ENCODE data around the gene PSMC4. TPM values are rescaled to one million over a fixed set of nuclear protein-coding genes. Genes with fewer than 3 reads are reported as not detected.

The PSMC4 gene
- total and polyA plus RNA-seq, 9 donors, result 39.3 to 73.5 (median 57.0) TPM

DNA sequence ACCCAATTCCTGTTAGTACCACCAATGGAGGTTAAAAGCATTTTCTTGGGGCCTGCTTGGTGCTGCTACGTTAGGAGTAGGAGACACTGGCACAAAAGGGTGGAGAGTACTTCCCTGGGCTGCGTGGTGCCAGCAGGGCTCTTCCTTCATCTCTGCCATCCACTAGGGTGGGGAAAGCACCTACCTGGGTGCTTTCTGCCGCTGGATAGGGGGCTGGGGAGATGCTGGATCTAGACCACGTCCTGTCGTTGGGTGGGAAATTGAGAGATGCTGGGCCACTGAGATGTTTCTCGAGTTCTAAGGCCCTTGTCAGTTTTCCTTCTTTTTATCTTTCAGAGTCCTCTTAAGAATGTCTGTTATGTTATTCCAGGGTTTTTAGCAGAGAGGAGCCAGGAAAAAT lies 29.8 kb upstream of the PSMC4 start:
- TF ChIP-seq, protein P1, sequence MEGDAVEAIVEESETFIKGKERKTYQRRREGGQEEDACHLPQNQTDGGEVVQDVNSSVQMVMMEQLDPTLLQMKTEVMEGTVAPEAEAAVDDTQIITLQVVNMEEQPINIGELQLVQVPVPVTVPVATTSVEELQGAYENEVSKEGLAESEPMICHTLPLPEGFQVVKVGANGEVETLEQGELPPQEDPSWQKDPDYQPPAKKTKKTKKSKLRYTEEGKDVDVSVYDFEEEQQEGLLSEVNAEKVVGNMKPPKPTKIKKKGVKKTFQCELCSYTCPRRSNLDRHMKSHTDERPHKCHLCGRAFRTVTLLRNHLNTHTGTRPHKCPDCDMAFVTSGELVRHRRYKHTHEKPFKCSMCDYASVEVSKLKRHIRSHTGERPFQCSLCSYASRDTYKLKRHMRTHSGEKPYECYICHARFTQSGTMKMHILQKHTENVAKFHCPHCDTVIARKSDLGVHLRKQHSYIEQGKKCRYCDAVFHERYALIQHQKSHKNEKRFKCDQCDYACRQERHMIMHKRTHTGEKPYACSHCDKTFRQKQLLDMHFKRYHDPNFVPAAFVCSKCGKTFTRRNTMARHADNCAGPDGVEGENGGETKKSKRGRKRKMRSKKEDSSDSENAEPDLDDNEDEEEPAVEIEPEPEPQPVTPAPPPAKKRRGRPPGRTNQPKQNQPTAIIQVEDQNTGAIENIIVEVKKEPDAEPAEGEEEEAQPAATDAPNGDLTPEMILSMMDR (IDR thresholded peaks at IDR 0.05), result no peak
- TF ChIP-seq POLR2A (IDR thresholded peaks at IDR 0.05), result no peak
- TF ChIP-seq EP300 (IDR thresholded peaks at IDR 0.05), result no peak
- intact Hi-C loops (cut with DNase I), result no loop called here
- H3K4me3 ChIP-seq, result no peak overlapping the region
- no peaks in the 10 kb centered on the region for H3K27me3 ChIP-seq
- H3K4me1 ChIP-seq (ENCODE audit: insufficient read depth), result no peaks in the 10 kb centered on the region
- H3K9me3 ChIP-seq, result no peaks in the 10 kb centered on the region
- no peak for DNase-seq
- 38 to 44% (median 39%) methylated on average over 6 of the region's 6 CpGs for WGBS, 3 donors
- no peak overlapping the region for H3K27ac ChIP-seq
- H3K36me3 ChIP-seq, result no peaks in the 10 kb centered on the region

DNA sequence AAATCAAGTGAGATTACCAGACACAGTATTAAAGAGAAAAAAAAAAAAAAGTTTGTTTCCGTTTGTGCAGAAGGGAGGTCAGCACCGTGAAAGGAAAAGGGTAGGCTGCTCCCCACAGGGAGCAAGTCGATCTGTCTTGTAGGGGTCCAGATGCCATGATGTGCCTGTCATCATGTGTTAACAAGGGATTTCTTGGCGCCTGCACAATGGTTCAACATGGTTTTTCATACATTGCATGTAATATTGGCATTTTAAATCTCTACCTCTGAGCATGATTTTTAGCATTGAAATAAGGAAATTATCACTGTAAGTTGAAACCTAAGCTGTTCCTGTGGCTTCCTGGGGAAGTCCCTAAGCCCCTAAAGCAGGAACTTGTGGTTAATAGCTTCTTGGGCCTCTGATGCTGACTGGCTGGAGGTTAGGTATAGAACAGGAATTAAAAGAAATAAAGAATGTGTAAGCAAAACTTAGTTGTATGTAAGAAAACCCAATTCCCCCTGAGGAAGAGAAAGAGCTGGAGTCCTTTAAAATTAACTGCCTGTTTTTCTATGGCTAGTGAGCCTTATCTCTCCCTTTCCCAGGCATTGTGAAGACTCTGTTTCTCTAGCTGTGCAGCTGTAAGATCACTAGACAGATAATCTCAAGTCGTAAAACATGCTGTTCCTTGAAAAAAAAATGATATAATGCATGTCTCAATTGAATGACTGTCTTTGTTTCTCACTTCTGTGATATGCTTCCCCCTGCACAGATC lies 29.2 kb upstream of the PSMC4 start:
- no peaks in the 10 kb centered on the region for H3K9me3 ChIP-seq
- no peak overlapping the region for H3K27ac ChIP-seq
- 8 to 16% (median 11%) methylated on average over 5 of the region's 5 CpGs for WGBS, 3 donors
- TF ChIP-seq, protein P1 (IDR thresholded peaks at IDR 0.05), result no peak
- no peak overlapping the region for H3K4me3 ChIP-seq
- H3K36me3 ChIP-seq, result no peaks in the 10 kb centered on the region
- H3K4me1 ChIP-seq (ENCODE audit: insufficient read depth), result no peaks in the 10 kb centered on the region
- no peak for DNase-seq
- H3K27me3 ChIP-seq, result no peaks in the 10 kb centered on the region
- intact Hi-C loops (cut with DNase I), result no loop called here

DNA sequence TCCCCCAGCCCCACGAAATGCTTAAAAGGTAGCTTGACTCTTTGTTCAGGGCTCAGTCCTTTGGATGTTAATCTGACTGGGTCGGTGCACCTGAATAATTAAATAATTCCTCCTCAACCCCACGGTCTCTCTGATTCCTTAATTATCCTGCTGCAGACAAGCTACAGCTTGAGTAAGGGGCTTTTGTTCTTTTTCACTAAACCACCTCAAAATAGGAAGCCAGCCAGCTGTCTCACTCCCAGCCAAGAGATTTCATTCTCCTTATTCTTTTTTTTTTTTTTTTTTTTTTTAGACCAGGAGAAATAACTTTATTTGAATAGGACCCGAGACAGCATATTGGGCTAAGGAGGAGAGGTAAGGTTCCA lies 28.6 kb upstream of the PSMC4 start:
- Histone ChIP-seq H3K36me3 (no peaks in the 10 kb centered on the region), H3K4me1 (ENCODE audit: insufficient read depth) (no peaks in the 10 kb centered on the region), H3K27me3 (no peaks in the 10 kb centered on the region), H3K27ac (no peak overlapping the region), H3K9me3 (no peaks in the 10 kb centered on the region), H3K4me3 (no peak overlapping the region)
- 18 to 27% (median 26%) methylated on average over 4 of the region's 4 CpGs for WGBS, 3 donors
- TF ChIP-seq, protein P1 (IDR thresholded peaks at IDR 0.05), result no peak
- TF ChIP-seq EP300 (IDR thresholded peaks at IDR 0.05) (no peak), POLR2A (IDR thresholded peaks at IDR 0.05) (no peak)
- intact Hi-C loops (cut with DNase I), result no loop called here
- DNase-seq, result no peak

DNA sequence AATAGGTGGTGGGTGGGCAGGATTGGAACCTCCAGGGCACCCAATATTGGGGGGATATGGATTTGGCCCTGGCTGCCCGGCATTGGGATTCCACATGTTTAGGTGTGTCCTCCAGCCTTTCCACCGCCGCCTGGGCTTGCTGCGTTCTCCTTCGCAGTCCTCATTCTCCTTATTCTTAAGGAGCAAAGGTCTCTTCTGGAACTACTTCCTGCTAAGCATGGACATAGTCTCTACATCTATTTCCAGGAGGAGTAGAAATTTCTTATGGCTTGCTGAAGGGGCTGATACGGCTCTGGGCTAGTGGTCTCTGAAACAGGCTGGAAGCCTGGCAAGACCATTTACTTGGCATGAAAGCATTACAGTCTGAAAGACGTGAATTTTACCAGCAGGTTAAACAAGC lies 27.4 kb upstream of the PSMC4 start:
- 82 to 86% (median 84%) methylated on average over 7 of the region's 7 CpGs for WGBS, 3 donors
- Histone ChIP-seq H3K27me3 (no peaks in the 10 kb centered on the region), H3K9me3 (no peaks in the 10 kb centered on the region), H3K36me3 (no peaks in the 10 kb centered on the region), H3K4me3 (no peak overlapping the region), H3K4me1 (ENCODE audit: insufficient read depth) (no peaks in the 10 kb centered on the region), H3K27ac (no peak overlapping the region)
- intact Hi-C loops (cut with DNase I), result no loop called here
- TF ChIP-seq POLR2A (IDR thresholded peaks at IDR 0.05) (no peak), EP300 (IDR thresholded peaks at IDR 0.05) (no peak)
- TF ChIP-seq, protein P1 (IDR thresholded peaks at IDR 0.05), result no peak
- DNase-seq, result no peak
